Motor neuron (in vitro differentiated cells): ENCODE measurements around the gene FLAD1. TPM values are rescaled to one million over a fixed set of nuclear protein-coding genes. Genes with fewer than 3 reads are reported as not detected.

ENCODE experiments used
- ATAC-seq, 8 experiments: fragments of 200-7000 bp; cut with Tn5 transposase; replicated peaks in 6 of 8; 2 replicates each; pipeline ENCODE4 v1.8.0; 2021; ENCODE audit warnings: mild to moderate bottlenecking in 8 of 8, moderate library complexity in 8 of 8
- H3K27ac ChIP-seq, 2 donors: fragments of 250-450 bp; sonication (Bioruptor Pico); 2 replicates each; pipeline ENCODE4 v1.9.0; 2021; ENCODE audit warnings: antibody characterized with exemption in 2 of 2, mild to moderate bottlenecking in 2 of 2, moderate library complexity in 1 of 2
- H3K4me1 ChIP-seq, 2 donors: fragments of 250-450 bp; sonication (Bioruptor Pico); replicated peaks in 1 of 2; 2 replicates each; pipeline ENCODE4 v1.6.1; 2021; ENCODE audit warnings: antibody characterized with exemption in 2 of 2, mild to moderate bottlenecking in 2 of 2, moderate library complexity in 1 of 2
- H3K4me3 ChIP-seq, 5 donors: fragments of 250-450 bp; sonication (Bioruptor Pico); 2 replicates each; pipeline ENCODE4 v1.9.0; 2021; ENCODE audit warnings: antibody characterized with exemption in 5 of 5, mild to moderate bottlenecking in 5 of 5, moderate library complexity in 4 of 5
- WGBS, 10 experiments: fragments of 450-650 bp; shearing (Covaris generic); methylation state at CpG; one replicate each; pipeline ENCODE4 v1.0.0; 2022; 5-methylcytosine and 5-hydroxymethylcytosine counted together
- in situ Hi-C, 9 experiments: fragments of 400-800 bp; cut with MboI; loops; one replicate each; pipeline ENCODE4 v1.15.0; 2021; ENCODE audit warnings: low sequenced_read_pairs in 9 of 9, low pct_unique_long_range_greater_than_20kb in 2 of 9; ENCODE audit not compliant: unreplicated experiment in 9 of 9
- total RNA-seq, 8 experiments: library from RNA; unstranded; fragments of 300-600 nt; gene quantifications; 2 replicates each; pipeline versions ENCODE4 v1.2.3 to v1.2.4, GENCODE V29; 2022

Gene FLAD1
- total RNA-seq, 8 experiments from 2014 or later: 34.1 to 76.9 (median 49.2) TPM

DNA sequence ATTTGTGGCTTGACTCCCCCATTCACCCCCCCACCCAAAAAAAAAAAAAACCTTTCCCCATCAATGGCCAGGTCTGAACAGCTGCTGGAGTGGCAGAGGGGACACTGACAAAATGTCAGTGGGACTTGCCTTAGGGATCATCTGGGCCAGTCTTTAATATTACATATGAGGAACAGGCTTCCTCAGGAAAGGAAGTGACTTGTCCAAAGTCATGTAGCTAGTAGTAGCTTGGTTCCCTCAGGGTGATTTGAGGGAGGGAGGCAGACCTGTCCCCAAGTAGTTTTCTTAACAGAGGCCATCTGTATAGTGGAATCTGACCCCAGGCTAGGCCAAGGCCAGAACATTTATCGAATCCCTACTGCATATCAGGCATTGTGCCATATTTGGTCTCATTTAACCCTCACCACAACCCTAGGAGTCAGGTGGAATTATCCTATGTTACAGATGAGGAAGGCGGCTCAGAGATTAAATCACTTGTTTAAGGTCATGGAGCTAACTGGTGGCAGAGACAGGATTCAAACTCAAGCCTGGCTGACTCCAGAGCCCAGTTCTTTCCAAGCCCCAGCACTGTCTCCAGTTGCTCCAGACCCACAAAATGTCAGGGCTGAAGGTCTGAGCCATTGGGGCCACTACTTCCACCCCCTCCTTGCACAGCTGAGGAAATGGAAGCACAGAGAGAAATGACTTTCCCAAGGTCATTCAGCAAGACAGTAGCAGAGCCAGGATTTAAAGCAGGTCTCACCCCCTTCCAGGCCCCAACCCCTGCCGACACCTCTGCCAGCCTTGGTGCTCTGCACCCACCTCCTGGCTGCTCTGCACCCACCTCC, 29.8 kb downstream of the FLAD1 start:
- WGBS, 10 experiments: 0 to 100% (median 87%) methylated on average over 1 to 3 of the region's 3 CpGs; no CpG with 5 or more reads in 2 of the 10 experiments
- no peak for ATAC-seq
- in situ Hi-C loops: no loop called here
- H3K4me3 ChIP-seq: no peak overlapping the region
- peak overlapping the region in 1 of 2 donors; percentile 51 for H3K27ac ChIP-seq
- H3K4me1 ChIP-seq: peaks cover 37 to 38% of the 10 kb centered on the region in 2 donors

GRCh38 chr1:155013632-155014031, 30.5 kb downstream of the FLAD1 start:
- ATAC-seq: no peak
- Histone ChIP-seq H3K27ac (no peak overlapping the region), H3K4me3 (no peak overlapping the region), H3K4me1 (peaks cover 32 to 35% of the 10 kb centered on the region in 2 donors)
- WGBS, 10 experiments: 100% methylated on average over 1 of the region's 8 CpGs; no CpG with 5 or more reads in 8 of the 10 experiments
- in situ Hi-C loops: no loop called here

GRCh38 chr1:155014709-155015508, 31.8 kb downstream of the FLAD1 start:
- H3K4me3 ChIP-seq: no peak overlapping the region
- peaks cover 32 to 33% of the 10 kb centered on the region in 2 donors for H3K4me1 ChIP-seq
- WGBS, 10 experiments: 60 to 100% (median 90%) methylated on average over 1 to 6 of the region's 31 CpGs; no CpG with 5 or more reads in 6 of the 10 experiments
- H3K27ac ChIP-seq: no peak overlapping the region
- in situ Hi-C loops: no loop called here
- ATAC-seq: no peak

- H3K27ac ChIP-seq: no peak overlapping the region
- no peak overlapping the region for H3K4me3 ChIP-seq
- WGBS, 10 experiments: 95 to 100% (median 100%) methylated on average over 1 to 7 of the region's 16 CpGs; no CpG with 5 or more reads in 6 of the 10 experiments
- ATAC-seq: no peak
- H3K4me1 ChIP-seq: peaks cover 31 to 33% of the 10 kb centered on the region in 2 donors
- in situ Hi-C loops: no loop called here
Measured at GRCh38 chr1:155015527-155016230, 32.5 kb downstream of the FLAD1 start.

DNA sequence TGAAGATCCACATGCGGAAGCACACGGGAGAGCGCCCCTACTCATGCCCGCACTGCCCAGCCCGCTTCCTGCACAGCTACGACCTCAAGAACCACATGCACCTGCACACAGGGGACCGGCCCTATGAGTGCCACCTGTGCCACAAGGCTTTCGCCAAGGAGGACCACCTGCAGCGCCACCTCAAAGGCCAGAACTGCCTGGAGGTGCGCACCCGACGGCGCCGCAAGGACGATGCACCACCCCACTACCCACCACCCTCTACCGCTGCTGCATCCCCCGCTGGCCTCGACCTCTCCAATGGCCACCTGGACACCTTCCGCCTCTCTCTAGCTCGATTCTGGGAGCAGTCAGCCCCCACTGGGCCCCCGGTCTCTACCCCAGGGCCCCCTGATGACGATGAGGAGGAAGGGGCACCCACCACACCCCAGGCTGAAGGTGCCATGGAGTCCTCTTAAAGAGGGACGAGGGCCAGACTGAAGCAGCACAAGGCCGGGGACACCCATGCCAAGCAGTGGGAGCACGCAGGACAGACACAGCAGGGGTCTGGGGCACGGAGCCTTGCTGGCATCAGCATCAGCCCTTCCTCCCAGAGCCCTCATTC, 33.2 kb downstream of the FLAD1 start:
- Histone ChIP-seq H3K27ac (peak overlapping the region in 1 of 2 donors; percentile 87), H3K4me1 (peaks cover 25 to 27% of the 10 kb centered on the region in 2 donors), H3K4me3 (no peak overlapping the region)
- ATAC-seq: no peak
- in situ Hi-C loops: no loop called here
- WGBS, 10 experiments: 80 to 100% (median 95%) methylated on average over 2 to 14 of the region's 26 CpGs; no CpG with 5 or more reads in 6 of the 10 experiments

DNA sequence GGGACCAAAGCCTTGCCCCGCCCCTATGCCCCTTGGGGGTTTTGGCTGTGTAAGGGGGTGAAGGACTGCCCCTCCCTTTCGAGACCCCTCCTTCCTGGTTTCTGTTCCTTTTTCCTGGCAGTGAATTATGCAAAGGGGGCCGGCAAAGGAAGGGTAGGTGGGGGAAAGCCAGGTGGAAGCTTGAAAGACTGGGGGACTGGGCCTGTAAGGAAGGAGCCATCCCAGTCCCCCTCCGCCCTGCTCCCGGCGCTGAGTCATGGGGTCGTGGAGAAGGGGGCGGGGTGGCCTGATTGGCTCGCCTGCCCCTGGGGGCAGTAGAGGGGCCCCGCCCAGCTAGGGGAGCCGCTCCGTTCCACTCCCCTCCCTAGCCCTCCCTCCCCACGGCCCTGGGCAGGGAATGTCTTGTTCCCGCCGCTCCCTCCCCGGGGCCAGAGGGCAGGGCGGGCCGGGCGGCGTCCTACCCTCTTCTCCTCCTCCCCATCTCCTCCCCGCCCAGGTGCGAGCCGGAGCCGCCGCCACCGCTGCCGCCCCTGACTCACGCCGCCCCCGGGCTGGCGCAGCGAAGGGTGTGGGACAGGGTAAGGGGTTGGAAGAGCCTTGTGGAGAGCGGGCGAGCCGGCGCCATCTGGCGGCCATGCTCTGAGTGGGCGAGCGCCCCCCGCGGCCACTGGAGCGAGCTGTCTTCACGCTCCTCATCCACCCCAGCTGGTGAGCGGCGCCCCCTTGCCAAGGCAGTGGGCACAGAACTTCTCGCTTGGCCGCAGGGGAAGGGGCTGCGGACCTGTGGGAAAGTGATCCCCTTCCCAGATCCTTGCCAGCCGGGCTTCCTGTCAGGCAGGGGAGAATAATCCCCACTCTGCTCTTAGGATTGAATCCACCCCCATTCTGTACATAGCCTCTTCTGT, 34.1 kb downstream of the FLAD1 start:
- Histone ChIP-seq H3K4me3 (peak overlapping the region; percentile 5 to 14 (median 14)), H3K27ac (peak overlapping the region; percentile 3 to 87), H3K4me1 (peaks cover 16 to 20% of the 10 kb centered on the region in 2 donors)
- in situ Hi-C loops: no loop called here
- WGBS, 10 experiments: 0 to 100% (median 42%) methylated on average over 1 to 8 of the region's 49 CpGs; no CpG with 5 or more reads in 4 of the 10 experiments
- peak; percentile 85 to 94 (median 92) for ATAC-seq

DNA sequence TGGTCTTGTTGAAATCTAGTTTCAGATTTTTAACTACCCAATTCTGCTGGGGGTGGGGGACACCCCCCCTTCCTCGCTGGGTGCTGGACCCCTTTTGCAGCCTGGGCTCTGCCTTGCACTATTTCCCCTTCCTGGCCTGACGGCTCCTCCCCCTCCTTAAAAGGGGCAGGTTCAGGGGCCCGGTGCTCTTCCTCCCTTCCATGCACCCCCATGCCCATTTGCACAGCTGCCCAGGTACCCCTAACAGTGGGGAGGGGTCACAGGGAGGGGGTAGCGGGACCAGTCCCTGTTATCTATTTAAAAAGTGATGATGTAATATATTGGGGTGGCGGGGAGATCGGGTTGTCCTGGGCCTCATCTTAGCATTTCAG, 34.8 kb downstream of the FLAD1 start:
- peak overlapping the region in 2 of 5 donors; percentile 5 to 12 for H3K4me3 ChIP-seq
- H3K4me1 ChIP-seq: peaks cover 13 to 15% of the 10 kb centered on the region in 2 donors
- in situ Hi-C loops: no loop called here
- 46 to 84% (median 68%) methylated on average over 1 to 3 of the region's 6 CpGs; no CpG with 5 or more reads in 6 of the 10 experiments for WGBS, 10 experiments
- H3K27ac ChIP-seq: peak overlapping the region in 1 of 2 donors; percentile 87
- ATAC-seq: no peak

- no peak overlapping the region for H3K27ac ChIP-seq
- no peak for ATAC-seq
- in situ Hi-C loops: no loop called here
- H3K4me3 ChIP-seq: no peak overlapping the region
- WGBS, 10 experiments: 71 to 92% (median 82%) methylated on average over 1 to 5 of the region's 8 CpGs; no CpG with 5 or more reads in 4 of the 10 experiments
- H3K4me1 ChIP-seq: peaks cover 13 to 15% of the 10 kb centered on the region in 2 donors
Measured at GRCh38 chr1:155018617-155019348, 35.6 kb downstream of the FLAD1 start.

DNA sequence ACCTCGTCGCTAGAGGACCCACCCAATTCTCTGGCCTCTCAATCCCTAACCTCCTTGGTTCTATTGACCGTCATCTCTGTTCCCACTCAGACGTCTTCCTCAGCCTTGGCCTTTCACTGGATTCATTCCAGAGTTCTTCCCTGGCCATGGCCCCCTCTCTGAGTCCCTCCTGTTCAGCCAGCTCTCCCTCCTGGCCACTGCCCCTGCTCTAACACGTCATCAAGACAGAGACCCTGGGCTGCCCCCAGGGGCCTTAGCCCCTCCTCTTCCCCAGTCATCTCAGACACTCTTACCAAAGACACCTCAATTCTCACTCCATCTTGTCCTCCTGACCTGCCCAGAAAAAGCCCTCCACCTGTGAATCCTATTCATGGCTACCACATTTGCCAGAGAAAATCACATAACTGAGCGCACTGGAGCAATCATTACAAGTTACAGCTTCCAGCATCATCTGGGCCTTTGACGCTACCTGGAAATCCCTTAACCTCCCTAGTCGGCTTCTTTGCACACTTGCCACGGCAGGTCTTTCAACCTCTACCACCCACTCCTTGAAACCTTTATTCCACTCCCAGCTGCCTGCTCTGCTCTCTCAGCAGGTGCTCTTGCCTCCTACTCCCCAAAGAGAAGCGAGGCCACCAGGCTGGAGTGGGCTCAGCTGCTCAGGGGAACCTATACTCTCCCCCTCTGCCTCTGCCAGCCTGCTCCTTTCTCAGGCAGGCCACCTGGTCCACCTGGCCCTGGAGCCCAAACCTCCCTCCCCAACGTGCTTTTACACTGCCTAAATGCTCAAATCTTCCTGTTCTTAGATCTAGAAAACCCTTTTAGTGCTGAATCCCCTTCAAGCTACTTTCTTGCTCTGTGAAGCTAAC, 36.5 kb downstream of the FLAD1 start:
- no peak overlapping the region for H3K27ac ChIP-seq
- WGBS, 10 experiments: 50 to 96% (median 72%) methylated on average over 4 to 10 of the region's 11 CpGs; no CpG with 5 or more reads in 3 of the 10 experiments
- in situ Hi-C loops: no loop called here
- ATAC-seq: no peak
- no peak overlapping the region for H3K4me3 ChIP-seq
- H3K4me1 ChIP-seq: peaks cover 13 to 15% of the 10 kb centered on the region in 2 donors

GRCh38 chr1:155022136-155022926, 39.2 kb downstream of the FLAD1 start:
- Histone ChIP-seq H3K27ac (no peak overlapping the region), H3K4me3 (no peak overlapping the region), H3K4me1 (peaks cover 6 to 9% of the 10 kb centered on the region in 2 donors)
- 60 to 100% (median 76%) methylated on average over 1 to 7 of the region's 8 CpGs; no CpG with 5 or more reads in 2 of the 10 experiments for WGBS, 10 experiments
- ATAC-seq: no peak
- in situ Hi-C loops: no loop called here
